K562 (cell line): ENCODE measurements around the gene SERPINH1. TPM values are rescaled to one million over a fixed set of nuclear protein-coding genes. Genes with fewer than 3 reads are reported as not detected.

ENCODE experiments used
- C11orf30 ChIP-seq: fragments of 450-650 bp; IDR thresholded peaks from 2 replicates; pipeline ENCODE4 v1.6.1; 2016; ENCODE audit warnings: low read depth, mild to moderate bottlenecking
- FOXP1 ChIP-seq: sonication (generic); formaldehyde crosslinking; IDR thresholded peaks from 2 replicates; pipeline ENCODE4 v1.8.0; 2022; ENCODE audit warnings: mild to moderate bottlenecking, missing genetic modification reagents
- SAP30 ChIP-seq: fragments of 200-600 bp; sonication (generic); IDR thresholded peaks from 2 replicates; pipeline ENCODE4 v1.6.1; 2012; ENCODE audit warnings: borderline replicate concordance, low read depth, mild to moderate bottlenecking, moderate library complexity, low read length, control low read depth, inconsistent platforms; ENCODE audit not compliant: insufficient read depth, poor library complexity, severe bottlenecking
- ZC3H8 ChIP-seq: fragments of 450-650 bp; IDR thresholded peaks from 2 replicates; pipeline ENCODE4 v1.6.1; 2017
- ZEB2 ChIP-seq: fragments of 450-650 bp; IDR thresholded peaks from 2 replicates; pipeline ENCODE4 v1.6.1; 2016
- ZFP36 ChIP-seq: fragments of 150-350 bp; IDR thresholded peaks from 2 replicates; pipeline ENCODE4 v1.6.1; 2018; ENCODE audit warnings: low read length, low read depth; ENCODE audit not compliant: partially characterized antibody
- polyA plus RNA-seq, 8 experiments: library from polyadenylated mRNA; depleted of rRNA in 4 of 8; stranded (reverse) in 5 of 8; unstranded in 3 of 8; fragments of >200 nt; fragmentation: Nextera tagmentation in 2 of 8; fragmentation: Illumina TruSeq in 1 of 8; extraction: Ambion mirVana in 2 of 8; extraction: Trizol in 1 of 8; gene quantifications; 2 replicates each; pipeline versions ENCODE4 v1.2.1 to v1.2.3, GENCODE V29; 2011 to 2014; ENCODE audit warnings: inconsistent platforms in 1 of 8, missing spikeins in 1 of 8
- total RNA-seq, 7 experiments: library from RNA; depleted of rRNA in 6 of 7; stranded (reverse); fragments of >200 nt in 6 of 7; fragmentation: Illumina TruSeq in 2 of 7; extraction: Trizol in 2 of 7; gene quantifications; 2 replicates each; pipeline versions ENCODE4 v1.2.1 to v1.2.3, GENCODE V29; 2011 to 2021; ENCODE audit warnings: low replicate concordance in 1 of 7
- TF ChIP-seq, protein P1 (sequence below): fragments of 450-650 bp; IDR thresholded peaks from 2 replicates; pipeline ENCODE4 v1.6.1; 2018; ENCODE audit warnings: mild to moderate bottlenecking, low read depth; ENCODE audit not compliant: partially characterized antibody
- TF ChIP-seq, protein P2 (sequence below): fragments of 250-450 bp; sonication (Bioruptor Pico); IDR thresholded peaks from 2 replicates; pipeline ENCODE4 v1.8.0; 2021; ENCODE audit warnings: mild to moderate bottlenecking, moderate library complexity
- TF ChIP-seq, protein P3 (sequence below): sonication (generic); formaldehyde crosslinking; IDR thresholded peaks from 2 replicates; pipeline ENCODE4 v1.8.0; 2022; ENCODE audit warnings: mild to moderate bottlenecking, missing genetic modification reagents
- TF ChIP-seq, protein P4 (sequence below): fragments of 250-450 bp; sonication (Bioruptor Pico); IDR thresholded peaks from 2 replicates; pipeline ENCODE4 v1.8.0; 2022; ENCODE audit warnings: moderate library complexity, mild to moderate bottlenecking, inconsistent platforms
- TF ChIP-seq, protein P5 (sequence below): IDR thresholded peaks from 2 replicates; pipeline ENCODE4 v1.6.1; 2011; ENCODE audit warnings: borderline replicate concordance, low read depth, mild to moderate bottlenecking, moderate library complexity, low read length; ENCODE audit not compliant: insufficient read depth, poor library complexity, severe bottlenecking
- TF ChIP-seq, protein P6 (sequence below), 2 experiments: fragments of 450-650 bp; conservative IDR thresholded peaks; 2 replicates each; pipeline ENCODE4 v1.6.1; 2017; ENCODE audit warnings: mild to moderate bottlenecking in 2 of 2, moderate library complexity in 2 of 2
- TF ChIP-seq, protein P7 (sequence below), 3 experiments: IDR thresholded peaks in 2 of 3; conservative IDR thresholded peaks in 1 of 3; 2 replicates each; pipeline ENCODE4 v1.5.1; 2011 to 2012; ENCODE audit warnings: low read length in 3 of 3, mild to moderate bottlenecking in 3 of 3, control low read depth in 2 of 3, improper control_type of control experiment in 1 of 3, inconsistent platforms in 1 of 3, low read depth in 1 of 3, mixed read lengths in 1 of 3, moderate library complexity in 1 of 3; ENCODE audit not compliant: insufficient read depth in 2 of 3

Gene SERPINH1
- total and polyA plus RNA-seq, 9 of the 15 experiments (the other 6 are each of a cell fraction or from before 2014, with no cell fraction given): 2.8 to 106 (median 67.9) TPM

DNA sequence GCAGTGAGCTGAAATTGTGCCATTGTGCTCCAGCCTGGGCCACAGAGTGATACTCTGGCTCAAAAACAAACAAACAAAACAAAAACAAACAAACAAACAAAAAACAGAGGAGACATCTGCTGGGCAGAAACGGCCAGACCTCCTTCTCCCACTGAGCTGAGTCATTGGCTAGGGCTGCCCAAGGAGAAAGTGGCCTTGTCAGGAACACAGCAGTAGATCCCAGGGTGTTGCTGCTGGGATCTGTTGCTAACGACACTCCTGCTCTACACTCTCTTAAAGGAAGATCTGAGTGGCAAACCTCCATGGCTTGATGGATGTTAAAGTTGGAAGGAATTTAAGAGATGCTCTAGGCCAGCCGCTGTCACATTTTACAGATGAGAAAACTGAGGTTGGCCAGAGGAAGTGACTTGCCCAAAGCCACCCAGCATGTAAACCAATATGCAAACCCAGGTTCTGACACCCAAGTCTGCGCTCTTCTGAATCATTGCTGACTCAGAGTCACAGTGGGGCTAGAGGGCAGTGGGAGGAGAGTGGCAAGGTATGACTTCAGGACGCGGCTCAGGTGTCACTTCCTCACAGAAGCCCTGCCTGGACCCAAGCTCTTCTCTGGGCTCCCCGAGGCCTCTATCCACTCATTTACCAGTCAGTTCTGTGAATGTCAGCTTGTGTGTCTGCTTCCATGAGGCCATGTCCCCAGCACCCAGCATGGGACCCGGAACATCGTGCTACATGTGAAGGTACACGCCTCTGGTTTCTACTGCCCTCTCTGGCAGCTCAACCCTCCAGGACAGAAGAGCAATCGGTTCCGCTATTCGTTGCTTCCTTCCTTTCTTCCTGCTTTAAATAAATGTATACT lies 25.0 kb upstream of the SERPINH1 start (continued):
- peak; percentile 70 for TF ChIP-seq C11orf30
- peak; percentile 56 for TF ChIP-seq ZFP36
- TF ChIP-seq SAP30: no peak
- TF ChIP-seq, protein P1, sequence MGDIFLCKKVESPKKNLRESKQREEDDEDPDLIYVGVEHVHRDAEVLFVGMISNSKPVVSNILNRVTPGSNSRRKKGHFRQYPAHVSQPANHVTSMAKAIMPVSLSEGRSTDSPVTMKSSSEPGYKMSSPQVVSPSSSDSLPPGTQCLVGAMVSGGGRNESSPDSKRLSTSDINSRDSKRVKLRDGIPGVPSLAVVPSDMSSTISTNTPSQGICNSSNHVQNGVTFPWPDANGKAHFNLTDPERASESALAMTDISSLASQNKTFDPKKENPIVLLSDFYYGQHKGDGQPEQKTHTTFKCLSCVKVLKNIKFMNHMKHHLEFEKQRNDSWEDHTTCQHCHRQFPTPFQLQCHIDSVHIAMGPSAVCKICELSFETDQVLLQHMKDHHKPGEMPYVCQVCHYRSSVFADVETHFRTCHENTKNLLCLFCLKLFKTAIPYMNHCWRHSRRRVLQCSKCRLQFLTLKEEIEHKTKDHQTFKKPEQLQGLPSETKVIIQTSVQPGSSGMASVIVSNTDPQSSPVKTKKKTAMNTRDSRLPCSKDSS: no peak
- TF ChIP-seq, protein P2, sequence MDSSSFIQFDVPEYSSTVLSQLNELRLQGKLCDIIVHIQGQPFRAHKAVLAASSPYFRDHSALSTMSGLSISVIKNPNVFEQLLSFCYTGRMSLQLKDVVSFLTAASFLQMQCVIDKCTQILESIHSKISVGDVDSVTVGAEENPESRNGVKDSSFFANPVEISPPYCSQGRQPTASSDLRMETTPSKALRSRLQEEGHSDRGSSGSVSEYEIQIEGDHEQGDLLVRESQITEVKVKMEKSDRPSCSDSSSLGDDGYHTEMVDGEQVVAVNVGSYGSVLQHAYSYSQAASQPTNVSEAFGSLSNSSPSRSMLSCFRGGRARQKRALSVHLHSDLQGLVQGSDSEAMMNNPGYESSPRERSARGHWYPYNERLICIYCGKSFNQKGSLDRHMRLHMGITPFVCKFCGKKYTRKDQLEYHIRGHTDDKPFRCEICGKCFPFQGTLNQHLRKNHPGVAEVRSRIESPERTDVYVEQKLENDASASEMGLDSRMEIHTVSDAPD (CRISPR knock-in tag): no peak
- TF ChIP-seq ZEB2: peak; percentile 51
- no peak for TF ChIP-seq ZC3H8
- TF ChIP-seq, protein P3, sequence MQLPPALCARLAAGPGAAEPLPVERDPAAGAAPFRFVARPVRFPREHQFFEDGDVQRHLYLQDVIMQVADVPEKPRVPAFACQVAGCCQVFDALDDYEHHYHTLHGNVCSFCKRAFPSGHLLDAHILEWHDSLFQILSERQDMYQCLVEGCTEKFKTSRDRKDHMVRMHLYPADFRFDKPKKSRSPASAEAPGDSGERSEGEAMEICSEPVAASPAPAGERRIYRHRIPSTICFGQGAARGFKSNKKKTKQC (CRISPR knock-in tag): peak; percentile 82; the same call in 1 of the 2 replicates
- TF ChIP-seq, protein P4, sequence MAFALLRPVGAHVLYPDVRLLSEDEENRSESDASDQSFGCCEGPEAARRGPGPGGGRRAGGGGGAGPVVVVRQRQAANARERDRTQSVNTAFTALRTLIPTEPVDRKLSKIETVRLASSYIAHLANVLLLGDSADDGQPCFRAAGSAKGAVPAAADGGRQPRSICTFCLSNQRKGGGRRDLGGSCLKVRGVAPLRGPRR (CRISPR knock-in tag): no peak
- peak; percentile 67; the same call in 1 of the 2 replicates for TF ChIP-seq FOXP1 (CRISPR knock-in tag)
- TF ChIP-seq, protein P5, sequence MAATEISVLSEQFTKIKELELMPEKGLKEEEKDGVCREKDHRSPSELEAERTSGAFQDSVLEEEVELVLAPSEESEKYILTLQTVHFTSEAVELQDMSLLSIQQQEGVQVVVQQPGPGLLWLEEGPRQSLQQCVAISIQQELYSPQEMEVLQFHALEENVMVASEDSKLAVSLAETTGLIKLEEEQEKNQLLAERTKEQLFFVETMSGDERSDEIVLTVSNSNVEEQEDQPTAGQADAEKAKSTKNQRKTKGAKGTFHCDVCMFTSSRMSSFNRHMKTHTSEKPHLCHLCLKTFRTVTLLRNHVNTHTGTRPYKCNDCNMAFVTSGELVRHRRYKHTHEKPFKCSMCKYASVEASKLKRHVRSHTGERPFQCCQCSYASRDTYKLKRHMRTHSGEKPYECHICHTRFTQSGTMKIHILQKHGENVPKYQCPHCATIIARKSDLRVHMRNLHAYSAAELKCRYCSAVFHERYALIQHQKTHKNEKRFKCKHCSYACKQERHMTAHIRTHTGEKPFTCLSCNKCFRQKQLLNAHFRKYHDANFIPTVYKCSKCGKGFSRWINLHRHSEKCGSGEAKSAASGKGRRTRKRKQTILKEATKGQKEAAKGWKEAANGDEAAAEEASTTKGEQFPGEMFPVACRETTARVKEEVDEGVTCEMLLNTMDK: no peak
- TF ChIP-seq, protein P6, sequence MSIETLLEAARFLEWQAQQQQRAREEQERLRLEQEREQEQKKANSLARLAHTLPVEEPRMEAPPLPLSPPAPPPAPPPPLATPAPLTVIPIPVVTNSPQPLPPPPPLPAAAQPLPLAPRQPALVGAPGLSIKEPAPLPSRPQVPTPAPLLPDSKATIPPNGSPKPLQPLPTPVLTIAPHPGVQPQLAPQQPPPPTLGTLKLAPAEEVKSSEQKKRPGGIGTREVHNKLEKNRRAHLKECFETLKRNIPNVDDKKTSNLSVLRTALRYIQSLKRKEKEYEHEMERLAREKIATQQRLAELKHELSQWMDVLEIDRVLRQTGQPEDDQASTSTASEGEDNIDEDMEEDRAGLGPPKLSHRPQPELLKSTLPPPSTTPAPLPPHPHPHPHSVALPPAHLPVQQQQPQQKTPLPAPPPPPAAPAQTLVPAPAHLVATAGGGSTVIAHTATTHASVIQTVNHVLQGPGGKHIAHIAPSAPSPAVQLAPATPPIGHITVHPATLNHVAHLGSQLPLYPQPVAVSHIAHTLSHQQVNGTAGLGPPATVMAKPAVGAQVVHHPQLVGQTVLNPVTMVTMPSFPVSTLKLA (conservative IDR thresholded peaks at IDR 0.05): peak; percentile 36 to 46; a peak in 3 of 4 replicates
- TF ChIP-seq, protein P7, sequence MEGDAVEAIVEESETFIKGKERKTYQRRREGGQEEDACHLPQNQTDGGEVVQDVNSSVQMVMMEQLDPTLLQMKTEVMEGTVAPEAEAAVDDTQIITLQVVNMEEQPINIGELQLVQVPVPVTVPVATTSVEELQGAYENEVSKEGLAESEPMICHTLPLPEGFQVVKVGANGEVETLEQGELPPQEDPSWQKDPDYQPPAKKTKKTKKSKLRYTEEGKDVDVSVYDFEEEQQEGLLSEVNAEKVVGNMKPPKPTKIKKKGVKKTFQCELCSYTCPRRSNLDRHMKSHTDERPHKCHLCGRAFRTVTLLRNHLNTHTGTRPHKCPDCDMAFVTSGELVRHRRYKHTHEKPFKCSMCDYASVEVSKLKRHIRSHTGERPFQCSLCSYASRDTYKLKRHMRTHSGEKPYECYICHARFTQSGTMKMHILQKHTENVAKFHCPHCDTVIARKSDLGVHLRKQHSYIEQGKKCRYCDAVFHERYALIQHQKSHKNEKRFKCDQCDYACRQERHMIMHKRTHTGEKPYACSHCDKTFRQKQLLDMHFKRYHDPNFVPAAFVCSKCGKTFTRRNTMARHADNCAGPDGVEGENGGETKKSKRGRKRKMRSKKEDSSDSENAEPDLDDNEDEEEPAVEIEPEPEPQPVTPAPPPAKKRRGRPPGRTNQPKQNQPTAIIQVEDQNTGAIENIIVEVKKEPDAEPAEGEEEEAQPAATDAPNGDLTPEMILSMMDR (IDR thresholded peaks at IDR 0.05 in 2 of 3, conservative IDR thresholded peaks at IDR 0.05 in 1 of 3; ENCODE audit: insufficient read depth in 2 of 3, low read depth in 1 of 3, low read length in 3 of 3): peak; percentile 15 to 34 (median 20); a peak in 2 of 6 replicates
